HK-2 (cell line): Measurements from ENCODE around the gene SGSM1.

Source experiments
- DNase-seq: peaks from one replicate; pipeline ENCODE4 v3.0.0-alpha.2; 2018; ENCODE audit not compliant: unreplicated experiment

Gene SGSM1, protein sequence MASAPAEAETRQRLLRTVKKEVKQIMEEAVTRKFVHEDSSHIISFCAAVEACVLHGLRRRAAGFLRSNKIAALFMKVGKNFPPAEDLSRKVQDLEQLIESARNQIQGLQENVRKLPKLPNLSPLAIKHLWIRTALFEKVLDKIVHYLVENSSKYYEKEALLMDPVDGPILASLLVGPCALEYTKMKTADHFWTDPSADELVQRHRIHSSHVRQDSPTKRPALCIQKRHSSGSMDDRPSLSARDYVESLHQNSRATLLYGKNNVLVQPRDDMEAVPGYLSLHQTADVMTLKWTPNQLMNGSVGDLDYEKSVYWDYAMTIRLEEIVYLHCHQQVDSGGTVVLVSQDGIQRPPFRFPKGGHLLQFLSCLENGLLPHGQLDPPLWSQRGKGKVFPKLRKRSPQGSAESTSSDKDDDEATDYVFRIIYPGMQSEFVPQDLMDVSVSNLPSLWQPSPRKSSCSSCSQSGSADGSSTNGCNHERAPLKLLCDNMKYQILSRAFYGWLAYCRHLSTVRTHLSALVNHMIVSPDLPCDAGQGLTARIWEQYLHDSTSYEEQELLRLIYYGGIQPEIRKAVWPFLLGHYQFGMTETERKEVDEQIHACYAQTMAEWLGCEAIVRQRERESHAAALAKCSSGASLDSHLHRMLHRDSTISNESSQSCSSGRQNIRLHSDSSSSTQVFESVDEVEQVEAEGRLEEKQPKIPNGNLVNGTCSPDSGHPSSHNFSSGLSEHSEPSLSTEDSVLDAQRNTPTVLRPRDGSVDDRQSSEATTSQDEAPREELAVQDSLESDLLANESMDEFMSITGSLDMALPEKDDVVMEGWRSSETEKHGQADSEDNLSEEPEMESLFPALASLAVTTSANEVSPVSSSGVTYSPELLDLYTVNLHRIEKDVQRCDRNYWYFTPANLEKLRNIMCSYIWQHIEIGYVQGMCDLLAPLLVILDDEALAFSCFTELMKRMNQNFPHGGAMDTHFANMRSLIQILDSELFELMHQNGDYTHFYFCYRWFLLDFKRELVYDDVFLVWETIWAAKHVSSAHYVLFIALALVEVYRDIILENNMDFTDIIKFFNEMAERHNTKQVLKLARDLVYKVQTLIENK

DNA sequence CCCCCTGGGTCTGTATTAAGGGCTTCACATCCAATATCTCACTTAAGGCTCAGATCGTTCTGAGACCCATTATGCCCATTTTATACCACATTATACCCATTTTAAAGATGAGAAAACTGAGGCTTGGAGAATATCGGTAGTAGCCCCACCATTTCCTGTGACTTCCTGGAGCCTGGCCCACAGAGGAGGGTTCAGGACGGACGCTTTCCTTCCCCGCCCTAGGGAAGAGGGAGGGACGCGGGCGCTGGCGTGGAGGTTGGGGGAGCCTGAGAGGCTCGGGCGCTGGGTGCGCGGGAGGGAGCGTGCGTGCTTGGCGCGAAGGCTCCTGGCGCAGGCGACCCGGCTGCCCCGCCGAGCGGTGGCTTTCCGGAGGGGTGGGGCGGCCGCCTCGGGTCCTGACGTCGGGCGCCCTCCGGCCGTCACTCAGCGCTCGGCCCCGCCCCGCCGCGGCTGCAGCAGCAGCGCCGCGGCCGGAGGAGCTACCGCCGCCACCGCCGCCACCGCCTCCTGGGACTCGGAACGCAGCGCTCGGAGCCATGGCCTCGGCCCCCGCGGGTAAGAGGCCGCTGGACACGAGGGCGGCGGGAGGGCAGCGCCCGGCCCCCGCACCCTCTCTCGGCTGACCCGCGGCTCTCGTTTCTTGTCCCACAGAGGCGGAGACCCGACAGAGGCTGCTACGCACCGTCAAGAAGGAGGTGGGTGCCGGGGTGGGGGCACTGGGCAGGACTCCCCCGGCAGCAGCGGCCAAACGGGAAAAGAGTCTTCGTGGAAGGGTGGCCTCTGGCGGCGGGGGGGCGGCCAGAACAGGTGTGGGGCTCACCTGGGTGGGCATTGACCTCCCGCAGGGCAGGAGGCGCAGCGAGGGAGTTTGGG, at the start of gene SGSM1:
SGSM1 (plus strand) TSS at position 422 of the 873 bp plus-strand sequence; CDS start at position 537, 115 bp downstream.
- peak; percentile 67 for DNase-seq

DNA sequence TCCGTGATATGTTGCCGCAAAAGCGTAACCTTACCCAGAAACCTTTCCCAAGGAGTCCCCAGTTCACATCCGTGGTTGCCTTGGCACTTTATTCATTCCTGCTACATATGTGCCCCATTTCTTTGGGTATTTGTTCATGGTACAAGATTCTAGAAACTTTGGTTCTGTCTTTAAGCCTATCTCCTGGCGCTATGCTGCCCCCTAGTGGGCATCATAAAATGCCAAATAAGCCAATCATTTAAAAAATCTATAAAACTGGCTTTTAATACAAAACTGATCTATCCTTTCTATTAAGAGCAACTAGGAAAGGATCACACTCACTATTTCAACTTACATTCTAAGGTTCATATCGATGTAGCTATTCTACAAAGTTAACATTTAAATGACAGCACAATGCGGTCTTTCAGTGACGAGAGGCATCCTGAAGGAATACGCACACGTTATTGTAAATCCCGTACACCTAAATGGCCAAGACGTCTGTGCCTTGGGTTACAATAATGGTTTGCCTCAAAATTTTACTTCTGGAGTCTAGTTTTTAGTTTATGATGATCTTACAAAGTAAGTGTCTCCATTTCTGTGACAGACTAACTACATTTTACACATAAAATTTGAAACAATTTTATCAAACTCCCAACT, 47.7 kb upstream of the SGSM1 start:
- peak; percentile 21 for DNase-seq

DNA sequence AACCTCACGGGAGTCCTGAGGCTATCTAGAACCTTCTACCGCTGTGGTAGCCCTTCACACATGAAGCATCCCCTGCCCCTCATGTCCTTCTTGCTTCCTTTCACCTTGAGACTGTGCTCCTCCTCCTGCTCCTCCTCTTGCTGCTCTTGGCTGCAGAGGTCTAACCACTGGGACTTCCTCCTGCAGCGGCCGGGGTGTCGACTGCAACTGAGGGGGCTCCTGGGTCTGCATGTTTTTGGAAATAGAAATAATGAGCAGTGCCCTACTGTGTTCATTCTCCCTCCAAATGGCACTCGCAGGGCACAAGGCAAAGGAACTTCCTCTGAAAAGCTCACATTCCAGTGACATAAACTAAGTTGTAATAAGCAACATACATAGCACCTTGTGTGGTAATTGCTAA, 46.2 kb upstream of the SGSM1 start:
- no peak for DNase-seq

DNA sequence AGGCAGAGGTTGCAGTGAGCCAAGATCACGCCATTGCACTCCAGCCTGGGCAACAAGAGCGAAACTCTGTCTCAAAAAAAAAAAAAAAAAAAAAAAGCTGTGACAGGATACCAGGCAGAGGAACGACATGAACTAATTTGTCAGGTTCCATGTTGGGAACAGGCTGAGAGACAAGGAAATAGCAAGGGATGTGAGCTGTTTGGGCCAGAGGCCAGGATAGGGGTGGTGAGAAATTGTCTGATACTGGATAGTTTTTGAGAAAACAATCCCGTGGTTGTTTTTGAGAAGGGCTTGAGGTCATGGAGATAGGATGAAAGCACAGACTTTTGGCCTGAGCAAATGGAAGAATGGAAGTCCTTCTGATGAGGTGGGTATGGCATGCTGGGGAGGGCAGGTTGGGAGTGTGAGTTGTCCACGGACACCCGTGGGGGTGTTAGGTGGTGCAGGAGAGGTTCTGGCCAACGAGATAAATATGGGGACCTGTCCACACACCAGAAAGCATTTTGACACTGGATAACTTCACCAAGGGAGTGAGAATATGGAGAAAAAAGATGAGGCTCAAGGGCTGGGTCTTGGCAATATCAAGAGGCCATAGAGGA, 45.2 kb upstream of the SGSM1 start:
- DNase-seq = no peak

DNA sequence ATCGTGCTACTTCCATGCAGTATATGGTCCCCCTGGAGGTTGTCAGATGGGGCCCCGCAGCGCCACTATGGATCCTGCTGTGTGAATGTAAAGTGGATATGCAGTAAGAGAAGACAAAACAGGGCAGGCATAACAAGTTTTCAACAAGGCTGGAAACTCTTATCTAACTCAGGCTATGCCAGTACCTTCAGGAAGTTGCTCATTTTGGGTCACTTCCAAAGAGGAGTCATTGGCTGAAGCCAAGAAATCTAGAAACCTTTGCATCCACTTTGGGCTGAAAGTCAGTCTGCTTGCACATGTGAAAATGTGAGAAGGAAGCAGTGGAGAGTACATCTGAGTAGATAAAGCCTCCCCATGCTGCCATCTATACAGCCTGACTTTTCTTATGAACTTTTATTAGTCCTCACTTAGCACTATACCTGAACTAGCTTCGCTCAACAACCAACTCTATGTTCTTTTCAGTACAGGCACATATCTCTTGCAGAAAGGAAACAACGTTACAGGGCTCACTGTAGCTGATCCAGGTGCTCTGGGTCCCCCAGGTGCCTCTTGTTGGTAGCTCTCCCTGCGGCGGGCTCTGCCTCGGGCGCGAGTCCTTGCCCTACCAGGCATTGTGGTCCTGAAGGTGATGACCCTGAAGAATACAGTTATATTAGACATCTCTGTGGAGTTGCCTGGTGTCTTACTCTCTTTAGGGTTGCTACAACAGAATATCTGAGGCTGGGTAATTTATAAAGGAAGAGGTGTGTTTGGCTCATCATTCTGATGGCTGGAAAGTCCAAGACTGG, 43.9 kb upstream of the SGSM1 start:
- DNase-seq = no peak

DNA sequence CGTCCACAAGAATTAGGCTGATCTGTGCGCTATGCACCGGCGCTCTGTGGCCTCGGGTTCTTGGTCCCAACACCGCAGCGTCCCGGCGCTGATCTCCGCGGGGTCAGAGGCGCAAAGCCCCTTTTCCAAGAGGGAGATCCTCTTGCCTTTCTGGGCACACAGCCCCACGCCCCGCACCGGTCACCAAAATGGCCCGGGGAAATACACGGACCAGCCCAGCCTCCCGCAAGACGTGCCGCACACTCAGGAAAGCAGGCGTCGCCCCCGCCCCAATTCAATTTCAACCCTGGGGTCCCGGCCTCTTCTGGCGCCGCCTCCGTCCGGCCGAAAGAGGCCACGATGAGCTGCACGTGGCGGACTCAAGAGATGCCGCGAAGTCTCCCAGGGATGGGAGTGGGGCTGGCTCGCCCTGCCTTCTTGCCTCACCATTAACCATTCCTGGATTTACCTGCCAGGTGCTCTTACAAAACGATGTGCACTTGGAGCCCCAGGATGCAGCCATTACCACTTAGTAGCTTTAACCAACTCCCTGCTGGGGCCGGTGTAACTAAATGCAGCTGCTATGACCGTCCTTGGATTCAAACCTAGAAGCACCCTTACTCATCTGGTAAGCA, 42.0 kb upstream of the SGSM1 start:
- DNase-seq = no peak

DNA sequence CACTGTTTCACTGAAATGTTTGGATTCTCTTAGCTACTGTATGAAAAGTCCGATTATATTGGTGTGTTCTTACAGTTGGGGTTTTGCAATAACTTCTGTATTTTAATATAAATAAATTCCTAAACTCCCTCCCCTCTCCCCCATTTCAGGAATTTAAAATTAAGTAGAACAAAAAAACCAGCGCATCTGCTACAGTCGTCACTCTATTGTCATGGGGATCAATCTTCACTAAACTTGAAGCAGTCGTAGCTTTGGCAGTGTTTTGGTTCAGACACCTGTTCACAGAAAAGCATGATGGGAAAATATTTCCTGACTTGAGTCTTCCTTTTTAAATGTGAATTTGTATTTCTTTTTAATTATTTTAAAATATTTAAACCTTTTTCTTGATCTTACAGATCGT, 40.8 kb upstream of the SGSM1 start:
- no peak for DNase-seq

DNA sequence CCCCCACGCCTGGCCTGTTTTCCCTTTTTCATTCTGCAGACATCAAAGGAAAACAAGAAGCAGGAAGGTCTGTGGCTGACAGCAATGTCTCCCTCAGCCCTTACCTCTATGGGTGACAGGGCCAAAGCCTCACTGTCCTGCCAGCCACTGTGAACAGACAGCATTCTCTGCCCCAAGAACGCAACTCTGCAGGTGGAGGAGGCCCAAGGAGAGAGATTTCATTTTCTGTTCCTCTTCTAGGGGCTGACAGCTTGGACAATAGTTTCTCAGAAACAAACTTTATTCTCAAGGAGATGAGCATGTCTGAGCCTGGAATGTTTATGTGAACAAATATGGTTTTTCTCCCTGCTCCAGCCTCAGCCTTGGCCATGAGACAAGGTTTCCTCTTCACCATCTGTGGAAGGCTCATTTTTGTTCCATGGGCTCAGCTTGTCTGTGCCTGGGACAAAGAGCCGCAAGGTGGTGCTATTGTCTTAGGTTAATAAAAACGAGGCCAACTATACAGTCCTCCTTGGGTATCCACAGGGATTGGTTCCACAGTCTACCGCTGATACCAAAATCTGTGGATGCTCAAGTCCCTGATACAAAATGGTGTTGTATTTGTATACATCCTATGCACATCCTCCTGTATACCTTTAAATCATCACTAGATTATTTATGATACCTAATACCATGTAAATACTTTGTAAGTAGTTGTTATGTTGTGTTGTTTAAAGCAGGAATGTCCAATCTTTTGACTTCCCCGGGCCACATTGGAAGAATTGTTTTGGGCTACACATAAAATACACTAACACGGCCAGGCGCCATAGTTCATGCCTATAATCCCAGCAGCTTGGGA, 37.3 kb upstream of the SGSM1 start:
- DNase-seq = peak; percentile 35

DNA sequence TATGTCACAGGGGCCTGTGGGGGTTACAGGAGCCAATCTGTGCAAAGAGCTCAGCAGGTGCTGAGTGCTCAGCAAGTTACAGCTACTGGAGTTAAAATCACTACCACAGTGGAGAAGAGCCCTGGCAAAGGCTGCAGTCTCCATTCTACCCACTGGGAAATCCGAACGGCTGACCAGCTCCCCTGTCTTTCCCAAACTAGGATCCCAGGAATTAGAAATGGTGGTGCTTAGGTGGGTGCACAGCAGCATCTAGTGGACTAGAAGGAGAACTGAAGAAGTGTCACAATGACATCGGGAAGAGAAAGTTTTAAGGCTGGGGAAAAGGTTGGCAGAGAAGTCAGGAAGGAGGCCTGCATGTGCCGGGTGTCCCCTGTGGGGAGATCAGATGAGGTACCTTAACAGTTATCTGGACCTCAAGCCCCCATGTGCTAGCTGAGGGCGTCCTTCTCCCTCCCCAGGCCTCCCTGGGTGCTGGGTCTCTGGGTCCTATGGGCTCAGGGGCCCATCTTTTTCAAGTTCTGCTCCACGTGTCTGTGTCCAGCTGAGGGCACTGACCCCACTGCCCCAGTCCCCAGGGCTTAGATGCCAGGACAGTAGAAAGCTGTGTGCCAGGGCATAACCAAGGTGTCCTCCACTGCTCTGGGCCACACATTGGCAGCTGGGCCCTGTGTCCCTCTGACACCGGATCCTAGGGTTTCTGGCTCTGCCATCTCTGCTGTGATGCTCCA, 33.4 kb upstream of the SGSM1 start:
- no peak for DNase-seq

DNA sequence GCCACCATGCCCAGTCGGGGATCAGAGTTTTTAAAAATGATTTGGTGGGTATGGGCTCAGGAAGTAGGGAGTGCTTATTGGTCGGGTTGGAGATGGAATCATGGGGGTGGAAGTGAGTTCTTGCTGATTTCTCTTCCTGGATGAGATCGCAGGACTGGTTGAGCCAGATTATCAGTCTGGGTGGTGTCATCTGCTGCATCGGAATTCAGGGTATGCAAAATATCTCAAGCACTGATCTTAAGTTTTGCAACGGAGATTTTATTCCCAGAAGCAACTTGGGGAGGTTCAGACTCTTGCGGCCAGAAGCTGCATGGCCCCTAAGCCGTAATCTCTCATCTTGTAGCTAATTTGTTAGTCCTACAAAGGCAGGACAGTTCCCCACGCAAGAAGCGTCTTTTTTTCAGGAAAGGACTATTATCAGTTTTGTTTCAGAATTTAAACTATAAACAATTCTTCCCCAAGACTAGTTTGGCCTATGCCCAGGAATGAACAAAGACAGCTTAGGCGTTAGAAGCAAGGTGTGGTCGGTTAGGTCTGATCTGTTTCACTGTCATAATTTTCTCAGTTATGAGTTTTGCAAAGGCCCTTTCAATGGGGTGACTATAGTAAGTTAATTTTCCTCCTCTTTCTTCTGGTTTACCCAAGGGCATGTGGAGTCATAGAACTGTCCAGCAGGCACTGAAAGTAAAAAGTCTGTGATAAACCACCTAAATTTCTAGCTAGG, 30.1 kb upstream of the SGSM1 start:
- DNase-seq = no peak

DNA sequence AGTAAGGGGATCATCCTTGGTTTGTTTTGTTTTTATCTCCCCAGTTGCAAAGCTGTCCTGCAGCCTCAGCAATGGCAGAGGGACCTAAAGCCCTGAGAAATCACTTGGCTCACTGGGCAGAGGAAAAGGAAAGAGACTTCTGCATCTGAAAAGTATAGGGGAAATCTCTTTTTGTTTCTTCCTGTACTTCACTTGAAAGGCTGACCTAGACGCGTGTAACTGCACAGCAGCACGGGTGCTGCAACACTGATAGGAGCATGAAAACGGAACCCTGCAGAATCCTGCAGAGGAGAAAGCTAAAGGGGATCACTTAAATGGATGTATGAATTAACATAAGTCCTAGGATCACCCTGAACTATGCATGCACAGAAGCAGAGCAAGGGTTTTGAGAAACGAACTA, 29.5 kb upstream of the SGSM1 start:
- DNase-seq = no peak

DNA sequence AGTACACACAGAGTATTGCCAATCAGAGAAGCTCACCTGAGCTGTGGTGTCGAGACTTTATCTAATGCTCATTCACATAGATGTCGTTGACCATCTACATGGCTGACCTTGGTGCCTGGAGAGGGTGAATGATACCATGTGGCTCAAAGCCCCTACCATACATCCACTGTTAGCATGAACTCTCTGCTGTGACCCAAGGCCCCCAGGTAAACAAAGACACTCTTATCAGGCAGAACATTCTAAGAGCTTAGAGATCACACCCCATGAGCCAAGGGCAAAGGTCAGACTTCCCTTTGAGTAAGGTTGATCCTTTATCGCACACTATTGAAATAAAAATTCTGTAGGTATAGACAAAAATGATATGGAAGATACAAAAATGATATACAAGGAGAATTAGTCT, 16.5 kb upstream of the SGSM1 start:
- DNase-seq = no peak

DNA sequence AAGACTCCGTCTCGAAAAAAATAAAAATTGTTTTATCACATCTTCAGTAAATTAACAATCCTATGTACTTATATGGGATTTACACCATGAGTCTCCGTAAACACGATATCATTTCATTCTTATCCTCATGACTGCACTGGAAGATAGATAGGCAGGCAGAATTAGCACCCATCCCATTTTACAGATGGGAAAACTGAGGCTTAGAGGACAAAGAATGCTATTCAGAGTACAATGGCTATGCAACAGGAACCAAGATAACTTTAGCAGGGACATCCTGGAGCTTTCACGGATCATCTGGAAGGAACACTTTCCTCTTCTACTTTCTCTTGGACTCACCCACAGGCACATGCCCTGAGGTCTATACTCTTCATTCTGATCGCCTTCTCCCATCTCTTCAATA, 14.6 kb upstream of the SGSM1 start:
- DNase-seq = no peak

DNA sequence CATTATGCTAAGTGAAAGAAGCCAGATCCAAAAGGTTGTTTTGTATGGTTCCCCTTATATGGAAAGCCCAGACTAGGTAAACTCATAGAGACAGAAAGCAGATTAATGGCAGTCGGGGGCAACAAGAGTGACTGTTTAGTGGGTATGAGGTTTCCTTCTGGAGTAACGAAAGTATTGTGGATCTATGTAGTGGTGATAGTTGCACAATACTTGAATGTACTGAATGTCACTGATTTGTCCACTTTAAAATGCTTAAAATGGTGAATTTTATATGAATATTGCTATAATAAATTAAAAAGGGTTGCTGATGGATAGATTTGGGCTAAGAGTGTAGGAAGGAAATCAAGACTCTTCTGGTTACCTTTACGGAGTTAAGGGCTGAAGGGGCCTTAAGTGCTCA, 10.0 kb upstream of the SGSM1 start:
- DNase-seq = no peak

DNA sequence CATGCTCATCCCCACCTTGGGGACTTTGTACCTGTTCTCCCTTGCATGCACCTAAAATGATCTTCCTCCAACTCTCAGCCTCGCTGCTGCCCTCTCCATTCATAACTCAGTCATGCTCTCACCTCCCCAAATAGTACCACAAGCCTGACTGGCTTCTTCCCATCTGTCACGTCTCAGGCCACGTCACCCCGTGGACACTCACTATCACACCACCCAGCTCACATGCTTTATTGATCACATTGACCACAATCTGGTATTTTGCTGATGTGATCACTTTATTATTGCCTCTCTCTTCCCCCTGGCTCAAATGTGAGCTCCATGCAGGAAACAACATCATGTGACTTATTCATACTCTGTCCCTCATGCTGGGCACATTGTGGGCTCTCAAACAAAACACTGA, 9.2 kb upstream of the SGSM1 start:
- no peak for DNase-seq

DNA sequence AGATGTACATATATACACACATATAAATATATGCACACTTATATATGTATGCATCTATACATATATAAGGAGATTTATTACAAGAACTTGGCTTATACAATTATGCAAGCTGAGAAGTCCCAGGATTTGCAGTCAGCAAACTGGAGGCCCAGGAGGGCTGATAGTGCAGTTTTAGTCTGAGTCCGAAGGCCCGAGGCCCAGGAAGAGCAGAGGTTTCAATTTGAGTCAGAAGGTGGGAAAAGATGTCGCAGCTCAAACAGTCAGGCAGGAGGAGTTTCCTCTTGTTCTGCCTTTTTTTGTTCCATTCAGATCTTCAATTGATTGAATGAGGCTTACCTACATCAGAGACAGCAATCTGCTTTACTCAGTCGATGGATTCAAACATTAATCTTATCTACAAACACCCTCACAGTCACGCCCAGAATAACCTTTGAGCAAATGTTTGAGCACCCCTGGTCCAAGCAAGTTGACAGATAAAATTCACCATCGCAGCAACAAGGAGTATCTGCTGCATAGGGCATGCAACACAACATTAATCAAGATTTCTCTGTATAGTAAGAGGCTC, 4.0 kb upstream of the SGSM1 start:
- DNase-seq = no peak

DNA sequence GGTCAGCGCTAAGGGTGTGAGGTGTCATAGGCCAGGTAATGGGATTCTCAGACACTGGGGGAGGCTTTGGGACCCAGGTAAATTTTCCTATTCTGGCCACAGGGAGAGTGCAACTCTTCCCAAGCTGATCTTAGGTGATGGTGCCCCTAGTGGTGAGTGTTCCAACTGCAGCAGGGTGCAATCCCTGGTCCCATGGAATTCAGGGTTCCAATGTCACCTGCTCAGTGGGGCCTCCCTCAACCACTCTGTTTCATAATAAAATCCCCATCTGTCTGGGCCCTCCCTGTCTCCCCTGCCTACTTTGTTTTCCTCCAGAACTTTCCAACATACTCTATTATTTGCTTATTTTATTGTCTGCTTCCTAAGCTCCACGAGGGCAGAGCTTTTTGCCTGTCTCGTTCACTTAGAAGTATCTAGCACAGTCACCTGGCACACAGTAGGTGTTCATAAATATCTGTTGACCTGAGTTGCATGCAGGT, 2.9 kb upstream of the SGSM1 start:
- DNase-seq = peak; percentile 45
